ENCODE data around the gene AATK.

GRCh38 chr17:81114351-81115093, 51.5 kb downstream of the AATK start:
- TF ChIP-seq EZH2 (IDR thresholded peaks at IDR 0.05; ENCODE audit: insufficient read depth, poor library complexity, severe bottlenecking) (no peak), EZH2phosphoT487 (IDR thresholded peaks at IDR 0.05; ENCODE audit: insufficient read depth, low read depth) (no peak)
